SK-N-SH (cell line): ENCODE results near the gene MRPL17. TPM values are rescaled to one million over a fixed set of nuclear protein-coding genes. Genes with fewer than 3 reads are reported as not detected.
"Not testable (repeated sequence)": the region's sequence is repeated elsewhere in the genome, so short reads cannot be mapped to it uniquely, and the experiment has no call there.

ENCODE experiments used
- CTCF ChIA-PET: fragments of 300-600, 350-600 bp; formaldehyde crosslinking; extraction: SDS; loops from one replicate; lab custom pipeline; 2021; lab: Yijun Ruan, JAX
- POLR2A ChIA-PET: fragments of 350-600 bp; sonication (Branson Sonifier 250); formaldehyde crosslinking; extraction: SDS; loops from one replicate; lab custom pipeline; 2020; ENCODE audit warnings: antibody characterized with exemption, inconsistent platforms; lab: Yijun Ruan, JAX
- DNase-seq: peaks from one replicate; pipeline ENCODE4 v3.0.0; 2012
- H2AFZ ChIP-seq: fragments of 200-600 bp; sonication (generic); 2 replicates; pipeline ENCODE4 v1.8.1; 2016; ENCODE audit warnings: antibody characterized with exemption, mild to moderate bottlenecking, low read depth
- H3F3A ChIP-seq: fragments of 200-600 bp; sonication (generic); replicated peaks from 2 replicates; pipeline ENCODE3; 2016; ENCODE audit warnings: antibody characterized with exemption, mild to moderate bottlenecking; ENCODE audit not compliant: insufficient read depth
- H3K27ac ChIP-seq, 2 experiments: fragments of 200-500 bp in 1 of 2; fragments of 200-600 bp in 1 of 2; sonication (Bioruptor generic) in 1 of 2; sonication (generic), shearing (Covaris generic) in 1 of 2; 2 replicates each; pipeline versions ENCODE4 v1.5.1 to v1.6.1; 2014 to 2016; ENCODE audit warnings: low read depth in 2 of 2, inconsistent platforms in 1 of 2, low read length in 1 of 2, mild to moderate bottlenecking in 1 of 2, mixed read lengths in 1 of 2
- H3K27me3 ChIP-seq: fragments of 200-600 bp; sonication (generic), shearing (Covaris generic); 2 replicates; pipeline ENCODE4 v1.6.1; 2016; ENCODE audit warnings: mixed run types; ENCODE audit not compliant: insufficient read depth
- H3K36me3 ChIP-seq, 2 experiments: fragments of 200-500 bp in 1 of 2; fragments of 200-600 bp in 1 of 2; sonication (Bioruptor generic) in 1 of 2; sonication (generic) in 1 of 2; replicated peaks in 1 of 2; 2 replicates each; pipeline versions ENCODE3 to v1.5.1; 2014 to 2016; ENCODE audit warnings: low read length in 1 of 2, mild to moderate bottlenecking in 1 of 2; ENCODE audit not compliant: insufficient read depth in 2 of 2, control insufficient read depth in 1 of 2
- H3K4me1 ChIP-seq, 2 experiments: fragments of 200-500 bp in 1 of 2; fragments of 200-600 bp in 1 of 2; sonication (Bioruptor generic) in 1 of 2; sonication (generic), shearing (Covaris generic) in 1 of 2; 2 replicates each; pipeline versions ENCODE4 v1.5.1 to v1.6.1; 2014 to 2016; ENCODE audit warnings: low read depth in 1 of 2, low read length in 1 of 2, mixed run types in 1 of 2; ENCODE audit not compliant: insufficient read depth in 2 of 2, control insufficient read depth in 1 of 2
- H3K4me2 ChIP-seq: fragments of 200-600 bp; sonication (generic), shearing (Covaris generic); 2 replicates; pipeline ENCODE4 v1.6.1; 2017; ENCODE audit warnings: mixed run types
- H3K4me3 ChIP-seq, 2 experiments: fragments of 200-500 bp in 1 of 2; fragments of 200-600 bp in 1 of 2; sonication (Bioruptor generic) in 1 of 2; sonication (generic), shearing (Covaris generic) in 1 of 2; 2 replicates each; pipeline versions ENCODE4 v1.5.1 to v1.8.1; 2014 to 2016; ENCODE audit warnings: low read depth in 2 of 2, inconsistent platforms in 1 of 2, low read length in 1 of 2, mild to moderate bottlenecking in 1 of 2, mixed read lengths in 1 of 2, moderate library complexity in 1 of 2
- H3K79me2 ChIP-seq: fragments of 200-600 bp; sonication (generic); 2 replicates; pipeline ENCODE4 v1.8.1; 2017; ENCODE audit warnings: mild to moderate bottlenecking; ENCODE audit not compliant: insufficient read depth
- H3K9ac ChIP-seq: fragments of 200-600 bp; sonication (generic); 2 replicates; pipeline ENCODE4 v1.6.1; 2017; ENCODE audit warnings: mixed run types
- H3K9me2 ChIP-seq: fragments of 200-600 bp; sonication (generic); 2 replicates; pipeline ENCODE4 v1.6.1; 2017; ENCODE audit warnings: mixed run types
- H3K9me3 ChIP-seq: fragments of 200-600 bp; sonication (generic); 2 replicates; pipeline ENCODE4 v1.6.1; 2017; ENCODE audit warnings: mixed run types, mild to moderate bottlenecking, moderate library complexity
- H4K20me1 ChIP-seq: fragments of 200-600 bp; sonication (generic); 2 replicates; pipeline ENCODE4 v1.6.1; 2017; ENCODE audit warnings: mild to moderate bottlenecking, mixed run types; ENCODE audit not compliant: insufficient read depth
- CHD2 ChIP-seq: fragments of 150-350 bp; IDR thresholded peaks from 2 replicates; pipeline ENCODE4 v1.6.1; 2018; ENCODE audit warnings: low read length; ENCODE audit not compliant: partially characterized antibody
- CTCF ChIP-seq: fragments of 200-600 bp; sonication (generic); IDR thresholded peaks from 2 replicates; pipeline ENCODE4 v1.6.1; 2017; ENCODE audit warnings: antibody characterized with exemption, mild to moderate bottlenecking, moderate library complexity
- ELF1 ChIP-seq: IDR thresholded peaks from 2 replicates; pipeline ENCODE4 v1.4.0; 2012
- EP300 ChIP-seq, 2 experiments: IDR thresholded peaks; 2 replicates each; pipeline versions ENCODE4 v1.4.0 to v1.6.1; 2012; ENCODE audit warnings: borderline replicate concordance in 1 of 2, low read depth in 1 of 2, low read length in 1 of 2
- EZH2phosphoT487 ChIP-seq: fragments of 200-600 bp; sonication (generic); IDR thresholded peaks from 2 replicates; pipeline ENCODE4 v1.6.1; 2017; ENCODE audit warnings: low read depth, mixed run types, mild to moderate bottlenecking, antibody characterized with exemption, moderate library complexity, borderline replicate concordance
- FOXM1 ChIP-seq: IDR thresholded peaks from 2 replicates; pipeline ENCODE4 v1.4.0; 2012; ENCODE audit warnings: low read depth, mild to moderate bottlenecking
- GABPA ChIP-seq: IDR thresholded peaks from 2 replicates; pipeline ENCODE4 v1.4.0; 2012; ENCODE audit warnings: low read depth, mild to moderate bottlenecking
- GATA2 ChIP-seq: sonication (generic); formaldehyde crosslinking; IDR thresholded peaks from 2 replicates; pipeline ENCODE4 v1.5.0; 2020; ENCODE audit warnings: mild to moderate bottlenecking, missing genetic modification reagents
- JUND ChIP-seq: IDR thresholded peaks from 2 replicates; pipeline ENCODE4 v1.4.0; 2012
- MEF2A ChIP-seq: IDR thresholded peaks from 2 replicates; pipeline ENCODE4 v1.4.0; 2012; ENCODE audit warnings: low read depth, borderline replicate concordance
- MXI1 ChIP-seq: IDR thresholded peaks from 2 replicates; pipeline ENCODE4 v1.6.1; 2012; ENCODE audit warnings: mild to moderate bottlenecking, low read depth, low read length, improper control_type of control experiment
- NFIC ChIP-seq: IDR thresholded peaks from 2 replicates; pipeline ENCODE4 v1.4.0; 2012; ENCODE audit warnings: borderline replicate concordance
- NRF1 ChIP-seq: IDR thresholded peaks from 2 replicates; pipeline ENCODE4 v1.6.1; 2012; ENCODE audit warnings: low read depth, mild to moderate bottlenecking, low read length
- POLR2AphosphoS5 ChIP-seq: IDR thresholded peaks from 2 replicates; pipeline ENCODE4 v1.6.1; 2012; ENCODE audit warnings: low read depth, low read length
- RAD21 ChIP-seq: IDR thresholded peaks from 2 replicates; pipeline ENCODE4 v1.6.1; 2012; ENCODE audit warnings: mild to moderate bottlenecking, low read length
- RCOR1 ChIP-seq: fragments of 150-350 bp; IDR thresholded peaks from 2 replicates; pipeline ENCODE4 v1.6.1; 2017; ENCODE audit warnings: antibody characterized with exemption, low read length
- RFX5 ChIP-seq: IDR thresholded peaks from 2 replicates; pipeline ENCODE4 v1.6.1; 2012; ENCODE audit warnings: mild to moderate bottlenecking, improper control_type of control experiment, low read length
- RXRA ChIP-seq: IDR thresholded peaks from 2 replicates; pipeline ENCODE4 v1.4.0; 2012; ENCODE audit warnings: low read depth, mild to moderate bottlenecking, borderline replicate concordance
- SMC3 ChIP-seq: IDR thresholded peaks from 2 replicates; pipeline ENCODE4 v1.6.1; 2012; ENCODE audit warnings: low read depth, low read length, improper control_type of control experiment
- TCF12 ChIP-seq: IDR thresholded peaks from 2 replicates; pipeline ENCODE4 v1.4.0; 2012
- TEAD4 ChIP-seq: IDR thresholded peaks from 2 replicates; pipeline ENCODE4 v1.4.0; 2012; ENCODE audit warnings: mild to moderate bottlenecking, borderline replicate concordance; ENCODE audit not compliant: insufficient read depth
- USF1 ChIP-seq: IDR thresholded peaks from 2 replicates; pipeline ENCODE4 v1.4.0; 2012; ENCODE audit warnings: low read depth, borderline replicate concordance
- YY1 ChIP-seq: IDR thresholded peaks from 2 replicates; pipeline ENCODE4 v1.4.0; 2012; ENCODE audit warnings: low read depth, mild to moderate bottlenecking
- WGBS: methylation state at CpG from one replicate; pipeline ENCODE4 v1.1.6; 2017; ENCODE audit warnings: low lambda C conversion rate; 5-methylcytosine and 5-hydroxymethylcytosine counted together
- polyA plus RNA-seq, 3 experiments: library from polyadenylated mRNA; depleted of rRNA; stranded (reverse); fragments of >200 nt; gene quantifications; 2 replicates each; pipeline ENCODE4 v1.2.3, GENCODE V29; 2012
- TF ChIP-seq, protein P1 (sequence below): IDR thresholded peaks from 2 replicates; pipeline ENCODE4 v1.6.1; 2012; ENCODE audit warnings: mild to moderate bottlenecking, low read depth, low read length, moderate library complexity
- TF ChIP-seq, protein P2 (sequence below): IDR thresholded peaks from 2 replicates; pipeline ENCODE4 v1.4.0; 2012; ENCODE audit warnings: low read depth

The MRPL17 gene
- polyA plus RNA-seq, 1 of the 3 experiments (the other 2 are of a cell fraction), result 88.6 TPM

GRCh38 chr11:6703247-6704063 is 20.3 kb upstream of the MRPL17 start:
- no peaks in the 10 kb centered on the region for H3K36me3 ChIP-seq
- no peaks in the 10 kb centered on the region for H3K79me2 ChIP-seq
- H4K20me1 ChIP-seq, result no peaks in the 10 kb centered on the region
- CTCF ChIA-PET, result interaction anchor here (0.6 to 5.6 kb wide), 6 partner anchors 20 to 325 kb away, joined by 3 to 52 read pairs (median 4); partner anchors contain the start of gene MRPL17
- DNase-seq, result peak; percentile 45
- no peak overlapping the region for H3K27ac ChIP-seq
- no peak overlapping the region for H3K9ac ChIP-seq
- TF ChIP-seq USF1 (no peak), RCOR1 (no peak), SMC3 (peak; percentile 51; the same call in 1 of the 2 replicates), MXI1 (no peak), RFX5 (no peak), RXRA (no peak), ELF1 (no peak), YY1 (no peak), EP300 (IDR thresholded peaks at IDR 0.05; ENCODE audit: borderline replicate concordance in 1 of 2, low read depth in 1 of 2, low read length in 1 of 2) (no peak), RAD21 (peak; percentile 58), MEF2A (no peak), TCF12 (no peak), JUND (no peak), NFIC (no peak), POLR2AphosphoS5 (no peak), EZH2phosphoT487 (no peak), TEAD4 (no peak), GATA2 (CRISPR knock-in tag) (no peak), GABPA (no peak), FOXM1 (no peak), CHD2 (no peak), NRF1 (no peak), CTCF (peak; percentile 73)
- TF ChIP-seq, protein P1, sequence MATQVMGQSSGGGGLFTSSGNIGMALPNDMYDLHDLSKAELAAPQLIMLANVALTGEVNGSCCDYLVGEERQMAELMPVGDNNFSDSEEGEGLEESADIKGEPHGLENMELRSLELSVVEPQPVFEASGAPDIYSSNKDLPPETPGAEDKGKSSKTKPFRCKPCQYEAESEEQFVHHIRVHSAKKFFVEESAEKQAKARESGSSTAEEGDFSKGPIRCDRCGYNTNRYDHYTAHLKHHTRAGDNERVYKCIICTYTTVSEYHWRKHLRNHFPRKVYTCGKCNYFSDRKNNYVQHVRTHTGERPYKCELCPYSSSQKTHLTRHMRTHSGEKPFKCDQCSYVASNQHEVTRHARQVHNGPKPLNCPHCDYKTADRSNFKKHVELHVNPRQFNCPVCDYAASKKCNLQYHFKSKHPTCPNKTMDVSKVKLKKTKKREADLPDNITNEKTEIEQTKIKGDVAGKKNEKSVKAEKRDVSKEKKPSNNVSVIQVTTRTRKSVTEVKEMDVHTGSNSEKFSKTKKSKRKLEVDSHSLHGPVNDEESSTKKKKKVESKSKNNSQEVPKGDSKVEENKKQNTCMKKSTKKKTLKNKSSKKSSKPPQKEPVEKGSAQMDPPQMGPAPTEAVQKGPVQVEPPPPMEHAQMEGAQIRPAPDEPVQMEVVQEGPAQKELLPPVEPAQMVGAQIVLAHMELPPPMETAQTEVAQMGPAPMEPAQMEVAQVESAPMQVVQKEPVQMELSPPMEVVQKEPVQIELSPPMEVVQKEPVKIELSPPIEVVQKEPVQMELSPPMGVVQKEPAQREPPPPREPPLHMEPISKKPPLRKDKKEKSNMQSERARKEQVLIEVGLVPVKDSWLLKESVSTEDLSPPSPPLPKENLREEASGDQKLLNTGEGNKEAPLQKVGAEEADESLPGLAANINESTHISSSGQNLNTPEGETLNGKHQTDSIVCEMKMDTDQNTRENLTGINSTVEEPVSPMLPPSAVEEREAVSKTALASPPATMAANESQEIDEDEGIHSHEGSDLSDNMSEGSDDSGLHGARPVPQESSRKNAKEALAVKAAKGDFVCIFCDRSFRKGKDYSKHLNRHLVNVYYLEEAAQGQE, result no peak
- TF ChIP-seq, protein P2, sequence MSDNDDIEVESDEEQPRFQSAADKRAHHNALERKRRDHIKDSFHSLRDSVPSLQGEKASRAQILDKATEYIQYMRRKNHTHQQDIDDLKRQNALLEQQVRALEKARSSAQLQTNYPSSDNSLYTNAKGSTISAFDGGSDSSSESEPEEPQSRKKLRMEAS, result no peak
- 0 out of 2 replicates have a peak overlapping the region, but pooled peaks have one; percentile 26 for H2AFZ ChIP-seq
- H3K27me3 ChIP-seq, result no peaks in the 10 kb centered on the region
- WGBS, result 94% methylated on average over 2 of the region's 2 CpGs
- H3K9me3 ChIP-seq, result no peaks in the 10 kb centered on the region
- H3K9me2 ChIP-seq, result no peaks in the 10 kb centered on the region
- H3K4me1 ChIP-seq, result 0 out of 4 replicates have a peak, but pooled peaks cover 0 to 2% of the 10 kb centered on the region in 2 experiments
- no peak overlapping the region for H3K4me3 ChIP-seq
- no peaks in the 10 kb centered on the region for H3F3A ChIP-seq
- no peak overlapping the region for H3K4me2 ChIP-seq
- POLR2A ChIA-PET, result no interaction called here

- H3K9me2 ChIP-seq, H2AFZ ChIP-seq, H3K36me3 ChIP-seq, H3K79me2 ChIP-seq, H3K9me3 ChIP-seq, DNase-seq, H3K4me1 ChIP-seq, H3K27me3 ChIP-seq, H3F3A ChIP-seq, POLR2A ChIA-PET, H4K20me1 ChIP-seq, H3K4me3 ChIP-seq, H3K4me2 ChIP-seq, H3K27ac ChIP-seq, H3K9ac ChIP-seq: not testable (repeated sequence)
- WGBS, result 46% methylated on average over 3 of the region's 3 CpGs
- CTCF ChIA-PET, result interaction anchor here (1.1 to 5.6 kb wide), 4 partner anchors 18 to 323 kb away, joined by 3 to 52 read pairs (median 7); partner anchors contain the start of gene MRPL17
Observed at GRCh38 chr11:6701955-6702354, 18.8 kb upstream of the MRPL17 start.
